Retina (tissue), 1 donor: ENCODE results near the gene CFAP47.
"Not testable (repeated sequence)": the region's sequence is repeated elsewhere in the genome, so short reads cannot be mapped to it uniquely, and the experiment has no call there.

Experiments used
- DNase-seq: peaks from one replicate; pipeline ENCODE4 v3.0.0-alpha.2; 2016

CFAP47 gene

DNA sequence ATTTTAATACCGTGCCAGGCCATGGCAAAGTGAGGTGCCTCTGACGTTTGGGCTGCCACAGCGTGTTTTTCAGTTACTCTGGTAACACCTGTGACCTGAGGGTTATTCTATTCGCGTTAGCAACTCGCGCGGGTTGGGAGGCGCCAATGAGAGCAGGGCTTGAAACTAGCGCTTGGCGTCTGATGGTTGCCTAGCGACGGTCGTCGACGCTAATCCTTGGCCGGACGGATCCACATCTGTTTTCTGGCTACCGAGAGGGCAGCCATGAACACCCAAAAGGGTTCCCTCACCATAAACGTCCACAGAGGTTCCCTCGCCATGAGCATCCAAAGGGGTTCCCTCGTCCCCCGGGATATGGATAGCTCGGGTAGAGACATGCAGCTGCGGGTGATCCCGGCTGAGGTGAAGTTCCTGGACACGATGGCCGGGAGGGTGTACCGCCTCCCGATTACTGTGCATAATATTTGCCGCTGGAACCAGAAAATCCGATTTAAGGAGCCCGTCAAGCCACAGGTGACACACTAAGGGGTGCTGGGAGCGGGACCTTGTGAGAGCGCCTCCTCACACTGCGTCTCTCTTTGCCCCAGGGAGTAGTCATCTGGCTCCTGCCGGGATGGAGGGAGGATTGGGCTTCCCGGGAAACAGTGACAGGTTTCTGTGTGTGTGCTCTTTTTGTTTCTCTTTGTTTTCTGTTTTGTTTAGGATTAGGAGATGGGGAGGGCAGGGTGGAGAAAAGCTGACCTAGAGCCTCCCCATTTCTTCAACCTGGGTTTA, at the start of gene CFAP47:
CFAP47 (plus strand) TSS at position 199 of the 774 bp plus-strand sequence; CDS start at position 265, 66 bp downstream.
- DNase-seq: peak; percentile 76

GRCh38 chrX:35880601-35881000, 38.9 kb upstream of the CFAP47 start:
- DNase-seq: no peak

DNA sequence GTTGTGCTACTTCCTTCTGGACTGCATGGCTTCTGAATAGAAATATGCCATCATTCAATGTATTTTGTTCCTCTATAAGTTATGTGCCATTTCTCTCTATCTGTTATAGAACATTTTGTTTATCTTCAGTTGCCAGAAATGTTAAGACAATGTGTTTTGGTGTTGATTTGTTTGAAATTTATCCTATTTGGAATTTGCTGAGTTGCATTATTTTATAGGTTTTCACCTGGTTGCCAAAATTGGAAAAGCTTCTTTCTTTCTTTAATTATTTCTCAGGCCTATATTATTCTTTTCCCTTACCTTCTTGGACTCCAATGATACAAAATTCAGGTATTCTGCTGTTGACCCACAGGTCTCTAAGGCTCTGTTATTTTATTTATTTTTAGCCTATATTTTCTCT, 33.4 kb upstream of the CFAP47 start:
- no peak for DNase-seq

DNA sequence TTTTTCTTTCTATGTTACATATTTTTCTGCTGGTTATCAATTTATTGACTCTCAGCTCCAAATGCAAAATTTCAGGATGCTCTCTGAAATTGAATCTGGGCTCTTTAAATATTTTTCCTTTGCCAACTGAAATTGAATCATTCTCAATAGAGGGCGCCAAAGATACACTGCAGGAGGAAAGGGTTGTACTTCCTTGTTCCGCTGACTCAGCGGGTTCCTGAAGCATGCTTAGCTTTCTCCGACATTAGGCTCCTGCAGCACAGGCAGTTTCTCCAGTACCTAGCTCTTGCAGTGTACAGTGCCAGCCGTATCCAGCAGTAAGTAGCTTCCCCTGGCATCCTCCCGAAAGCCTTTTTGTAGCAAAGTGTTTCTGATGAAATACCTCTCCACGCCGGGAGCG, 28.8 kb upstream of the CFAP47 start:
- DNase-seq: peak; percentile 25

DNA sequence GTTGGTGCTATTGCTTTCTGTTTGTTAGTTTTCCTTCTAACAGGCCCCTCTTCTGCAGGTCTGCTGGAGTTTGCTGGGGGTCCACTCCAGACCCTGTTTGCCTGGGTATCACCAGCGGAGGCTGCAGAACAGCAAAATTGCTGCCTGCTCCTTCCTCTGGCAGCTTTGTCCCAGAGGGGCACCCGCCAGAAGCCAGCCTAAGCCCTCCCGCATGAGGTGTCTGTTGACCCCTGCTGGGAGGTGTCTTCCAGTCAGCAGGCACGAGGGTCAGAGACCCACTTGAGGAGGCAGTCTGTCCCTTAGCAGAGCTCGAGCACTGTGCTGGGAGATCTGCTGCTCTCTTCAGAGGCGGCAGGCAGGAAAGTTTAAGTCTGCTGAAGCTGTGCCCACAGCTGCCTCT, 67.3 kb downstream of the CFAP47 start:
- DNase-seq: not testable (repeated sequence)

- DNase-seq: no peak
Measured at GRCh38 chrX:36007207-36007606, 87.7 kb downstream of the CFAP47 start.

GRCh38 chrX:36019125-36019524, 99.6 kb downstream of the CFAP47 start:
- DNase-seq: no peak

DNA sequence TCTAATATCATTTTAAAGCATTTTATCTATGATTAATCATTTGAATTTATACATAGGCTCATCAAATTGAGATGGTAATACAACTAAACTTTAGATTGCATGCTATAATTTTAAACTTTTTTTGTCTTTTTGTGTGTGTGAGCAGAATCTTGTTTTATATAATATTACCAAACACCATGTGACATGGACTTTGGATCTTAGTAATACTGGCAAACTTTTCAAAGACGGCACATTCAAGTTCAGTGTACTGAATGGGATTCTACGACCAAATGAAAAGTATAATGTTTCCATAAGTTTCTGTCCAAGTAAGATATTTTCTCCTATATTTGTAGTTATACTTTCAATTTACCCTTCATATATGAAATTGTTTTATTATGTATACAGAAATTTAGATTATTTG, 116.0 kb downstream of the CFAP47 start:
- no peak for DNase-seq

- no peak for DNase-seq
Measured at GRCh38 chrX:36062778-36063177, 143.2 kb downstream of the CFAP47 start.

DNA sequence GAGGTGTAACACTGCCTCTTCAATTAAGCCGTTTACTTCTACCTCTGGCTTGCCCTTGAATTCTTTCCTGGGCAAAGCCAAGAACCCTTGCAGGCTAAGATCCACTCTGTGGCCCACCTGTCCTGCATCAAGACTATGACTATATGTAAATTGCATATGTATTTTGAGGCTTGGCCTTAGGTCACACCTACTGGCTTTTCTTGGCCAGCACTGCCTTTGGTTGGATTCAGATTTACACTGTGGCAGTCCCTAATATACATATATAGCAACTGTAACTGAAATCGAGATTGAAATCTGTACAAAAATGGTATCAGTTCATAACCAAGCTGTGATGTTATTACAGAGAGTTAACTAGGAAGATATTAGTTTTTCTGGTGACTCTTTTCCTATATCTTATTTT, 151.5 kb downstream of the CFAP47 start:
- DNase-seq: no peak

DNA sequence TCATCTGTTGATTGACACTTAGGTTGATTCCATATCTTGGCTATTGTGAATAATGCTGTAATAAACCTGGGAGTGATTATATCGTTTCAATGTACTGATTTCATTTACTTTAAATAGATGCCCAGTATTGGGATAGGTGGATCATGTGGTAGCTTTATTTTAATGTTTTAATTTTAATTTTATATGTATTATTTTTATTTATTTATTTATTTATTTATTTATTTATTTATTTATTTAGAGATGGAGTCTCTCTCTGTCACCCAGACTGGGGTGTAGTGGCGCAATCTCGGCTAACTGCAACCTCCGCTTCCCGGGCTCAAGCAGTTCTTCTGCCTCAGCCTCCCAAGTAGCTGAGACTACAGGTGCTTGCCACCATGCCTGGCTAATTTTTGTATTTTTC, 155.5 kb downstream of the CFAP47 start:
- DNase-seq: not testable (repeated sequence)

DNA sequence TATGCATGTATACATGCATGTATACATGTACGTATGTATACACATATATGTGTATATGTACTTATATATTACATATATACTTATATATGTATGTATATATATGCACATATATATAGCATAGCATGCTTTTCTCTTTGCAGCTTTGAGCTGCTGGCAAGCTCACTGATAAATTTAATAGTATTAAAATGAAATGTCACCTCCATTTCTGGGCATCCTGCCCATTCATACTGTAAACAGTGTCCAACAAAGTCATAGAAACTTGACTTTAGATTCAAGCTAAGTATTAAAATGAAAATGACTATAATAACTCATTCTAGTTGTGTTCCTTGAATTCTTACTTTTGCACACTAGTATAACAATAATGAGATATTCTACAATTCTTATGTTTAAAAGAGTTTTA, 163.7 kb downstream of the CFAP47 start:
- no peak for DNase-seq

- no peak for DNase-seq
Measured at GRCh38 chrX:36087366-36087765, 167.8 kb downstream of the CFAP47 start.

DNA sequence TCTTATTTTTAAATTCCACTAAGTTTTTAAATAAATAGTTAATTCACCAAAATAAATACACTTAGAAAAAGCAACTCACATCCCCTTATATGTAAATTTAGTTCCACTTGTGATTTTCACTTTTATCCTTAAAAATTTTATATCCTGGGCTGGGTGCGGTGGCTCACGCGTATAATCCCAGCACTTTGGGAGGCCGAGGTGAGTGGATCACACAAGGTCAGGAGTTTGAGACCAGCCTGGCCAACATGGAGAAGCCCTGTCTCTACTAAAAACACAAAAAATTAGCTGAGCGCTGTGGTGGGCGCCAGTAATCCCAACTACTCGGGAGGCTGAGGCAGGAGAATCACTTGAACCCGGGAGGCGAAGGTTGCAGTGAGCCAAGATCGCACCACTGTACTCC, 169.4 kb downstream of the CFAP47 start:
- not testable (repeated sequence) for DNase-seq

DNA sequence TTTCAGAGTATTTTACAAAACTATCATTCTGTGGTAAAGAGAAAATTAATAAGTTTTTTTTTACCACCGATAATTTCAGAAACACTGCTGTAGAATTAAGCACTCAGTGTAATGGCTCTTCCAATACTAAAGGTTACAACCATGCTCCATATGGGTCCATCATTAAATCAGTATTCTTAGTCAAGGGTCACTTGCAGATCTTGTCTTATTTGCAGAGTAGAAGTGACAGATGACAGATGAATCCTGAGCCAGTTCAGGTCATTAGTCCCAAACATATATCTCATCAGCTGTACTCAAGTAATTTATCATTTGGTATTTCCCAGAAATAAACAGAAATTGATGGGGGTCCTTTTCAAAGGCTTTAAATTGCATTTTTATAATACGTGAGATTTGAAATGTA, 182.9 kb downstream of the CFAP47 start:
- no peak for DNase-seq

GRCh38 chrX:36116222-36116621, 196.7 kb downstream of the CFAP47 start:
- DNase-seq: no peak

DNA sequence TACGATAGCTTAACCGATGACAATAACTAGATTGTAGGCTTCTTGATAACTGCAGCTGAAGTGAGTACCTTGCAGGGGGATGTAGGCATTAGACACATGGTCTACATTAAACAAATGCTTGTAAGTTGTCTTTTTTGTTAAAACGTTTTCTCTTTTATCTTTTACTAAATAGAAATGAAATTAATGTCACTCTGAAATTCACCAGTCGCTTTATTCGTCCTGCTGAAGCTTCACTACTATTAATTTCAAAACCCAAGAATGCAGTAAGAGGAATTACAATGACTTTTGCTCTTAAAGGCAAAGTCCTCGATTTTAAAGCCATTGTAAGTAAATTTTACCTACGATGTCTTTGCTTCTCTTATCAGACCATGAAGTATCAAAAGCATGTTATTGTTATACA, 239.7 kb downstream of the CFAP47 start:
- no peak for DNase-seq

DNA sequence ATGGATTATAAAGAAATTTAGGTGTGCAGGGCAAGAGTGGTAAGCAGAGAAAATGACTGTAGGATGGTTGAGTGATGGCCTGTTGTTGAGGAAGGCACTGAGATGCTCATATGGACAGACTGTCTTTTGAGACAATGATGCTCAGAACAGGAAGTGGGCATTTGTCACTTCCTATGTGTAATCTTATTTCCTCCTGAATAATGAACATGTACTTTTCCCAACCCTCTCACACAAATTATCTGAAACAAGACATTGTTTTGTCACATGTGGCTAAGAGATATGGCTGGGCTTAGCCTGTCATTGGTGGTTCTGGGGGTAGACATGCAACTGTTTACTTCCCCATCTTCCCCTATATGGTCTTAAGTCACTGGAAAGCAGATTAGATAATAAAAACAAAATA, 240.5 kb downstream of the CFAP47 start:
- DNase-seq: no peak

DNA sequence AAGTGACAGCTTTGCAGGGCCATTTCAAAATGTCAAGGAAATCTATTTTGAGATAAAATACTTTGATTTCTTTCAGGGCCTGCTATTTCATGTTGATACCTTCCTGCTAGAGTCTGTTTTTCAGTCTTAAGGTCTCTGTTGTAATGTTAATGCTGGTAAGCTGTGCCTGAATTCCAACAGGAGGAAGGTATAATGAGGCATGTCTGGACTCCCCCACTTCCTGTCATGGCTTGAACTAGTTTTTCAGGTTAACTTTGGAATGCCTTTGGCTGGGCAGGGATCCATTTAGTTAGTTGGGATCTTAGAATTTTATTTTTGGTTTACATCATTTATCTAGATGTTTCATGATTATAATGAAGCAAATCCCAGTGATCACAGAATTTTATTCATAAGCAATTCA, 279.0 kb downstream of the CFAP47 start:
- no peak for DNase-seq

- DNase-seq: no peak
Measured at GRCh38 chrX:36199928-36200327, 280.4 kb downstream of the CFAP47 start.

DNA sequence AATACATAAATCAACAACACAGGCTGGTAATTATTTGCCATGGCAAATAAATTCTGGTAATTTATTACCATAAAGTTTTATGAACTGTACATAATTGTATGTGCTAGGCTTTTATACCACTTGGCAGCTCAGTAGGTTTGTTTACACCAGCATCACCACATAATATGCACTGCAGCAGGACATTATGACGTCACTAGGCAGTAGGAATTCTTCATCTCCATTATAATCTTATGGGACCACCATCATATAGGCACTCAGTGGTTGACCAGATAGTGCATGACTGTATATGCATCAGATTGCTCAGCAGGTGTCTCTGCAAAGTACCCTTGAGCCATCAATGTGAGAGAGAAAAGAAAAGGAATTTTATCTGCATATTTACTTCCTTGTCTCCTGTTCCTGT, 295.4 kb downstream of the CFAP47 start:
- no peak for DNase-seq

DNA sequence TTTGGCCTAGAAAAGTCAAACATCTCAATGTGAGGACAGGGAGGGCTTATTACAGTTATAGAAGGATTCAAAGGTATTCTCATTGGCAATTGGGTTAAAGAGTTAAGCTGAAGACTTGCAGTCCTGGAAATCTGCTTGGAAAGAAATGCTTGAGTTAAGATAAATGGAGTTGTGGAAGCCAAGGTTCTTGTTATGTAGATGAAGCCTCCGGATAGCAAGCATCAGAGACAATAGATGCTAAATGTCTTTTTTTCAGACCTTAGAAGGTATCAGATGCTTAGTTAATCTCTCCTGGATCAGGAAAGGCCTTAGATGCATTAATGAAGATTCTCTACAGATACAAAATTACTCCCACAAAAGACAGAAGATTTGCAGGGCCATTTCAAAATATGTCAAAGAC, 299.3 kb downstream of the CFAP47 start:
- DNase-seq: no peak

GRCh38 chrX:36234840-36235528, 315.4 kb downstream of the CFAP47 start:
- DNase-seq: not testable (repeated sequence)

DNA sequence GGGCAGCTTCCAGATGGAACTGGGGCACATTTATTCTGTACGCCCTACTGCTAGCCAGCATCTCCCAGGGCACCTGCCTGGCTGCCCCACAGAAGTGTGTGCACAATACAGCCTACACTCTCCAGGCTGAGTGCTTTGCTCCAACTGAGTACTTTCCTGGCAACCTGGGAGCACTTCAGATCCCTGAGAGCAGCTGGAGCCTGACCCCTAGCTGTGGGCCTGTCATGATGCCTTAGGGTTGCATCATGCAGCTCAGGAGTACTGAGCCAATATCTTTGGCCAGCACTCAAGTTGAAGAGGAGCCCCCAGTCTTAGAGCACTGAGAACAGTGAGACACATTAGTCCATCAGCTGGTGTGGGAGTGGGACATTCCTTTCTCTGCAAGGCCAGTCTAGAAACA, 321.9 kb downstream of the CFAP47 start:
- no peak for DNase-seq

GRCh38 chrX:36266155-36266554, 346.6 kb downstream of the CFAP47 start:
- DNase-seq: no peak
